HepG2 (cell line): ENCODE results near the gene PAPPA. TPM values are rescaled to one million over a fixed set of nuclear protein-coding genes. Genes with fewer than 3 reads are reported as not detected.

Experiments
- ATAC-seq: fragments of 200-7000 bp; cut with Tn5 transposase; 3 replicates; pipeline ENCODE4 v1.9.1; 2020; ENCODE audit warnings: mild to moderate bottlenecking, moderate library complexity
- BruUV-seq: library from RNA; stranded (reverse); fragments of 400-500 nt; replicated peaks from 2 replicates; lab custom pipeline; 2021; lab: Mats Ljungman, UMichigan
- CTCF ChIA-PET: fragments of 300-600 bp; formaldehyde crosslinking; extraction: SDS; loops from one replicate; lab custom pipeline; 2021; ENCODE audit warnings: low total read pairs, inconsistent platforms, low intra/inter-chr PET ratio; lab: Yijun Ruan, JAX
- POLR2A ChIA-PET: fragments of 350-600 bp; sonication (Branson Sonifier 250); formaldehyde crosslinking; loops from one replicate; lab custom pipeline; 2020; ENCODE audit warnings: antibody characterized with exemption, inconsistent platforms; lab: Yijun Ruan, JAX
- DNase-seq: peaks from one replicate; pipeline ENCODE4 v3.0.0-alpha.2; 2015; ENCODE audit warnings: low spot score
- FAIRE-seq: peaks from 3 replicates; lab custom pipeline; 2011; peaks lifted over from hg19 to GRCh38; lab: Jason Lieb, UNC
- H2AFZ ChIP-seq: one replicate; pipeline ENCODE4 v1.6.1; 2011; ENCODE audit warnings: low read length, inconsistent platforms
- H3K27ac ChIP-seq: fragments of 300-600 bp; 3 replicates; pipeline ENCODE4 v1.8.0; 2011; ENCODE audit warnings: mixed run types, mild to moderate bottlenecking, mixed read lengths, low read length, inconsistent platforms; ENCODE audit not compliant: insufficient read depth; ENCODE audit errors: extremely low read length
- H3K27me3 ChIP-seq, 2 experiments: fragments of 200-600 bp in 1 of 2; 2 replicates in 1 of 2; 3 replicates in 1 of 2; pipeline versions ENCODE4 v1.6.0 to v1.8.0; 2011; ENCODE audit warnings: low read length in 2 of 2, mild to moderate bottlenecking in 2 of 2, moderate library complexity in 2 of 2, inconsistent platforms in 1 of 2; ENCODE audit not compliant: insufficient read depth in 2 of 2, control insufficient read depth in 1 of 2
- H3K36me3 ChIP-seq, 2 experiments: fragments of 200-600 bp in 1 of 2; replicated peaks in 1 of 2; 2 replicates in 1 of 2; 3 replicates in 1 of 2; pipeline versions ENCODE4 v1.5.1 to v1.8.0; 2011; ENCODE audit warnings: low read length in 2 of 2, inconsistent platforms in 1 of 2; ENCODE audit not compliant: insufficient read depth in 2 of 2, control insufficient read depth in 1 of 2
- H3K4me1 ChIP-seq: 2 replicates; pipeline ENCODE4 v1.5.1; 2012; ENCODE audit warnings: low read length, inconsistent platforms; ENCODE audit not compliant: insufficient read depth
- H3K4me2 ChIP-seq: 2 replicates; pipeline ENCODE4 v1.6.0; 2011; ENCODE audit warnings: low read depth, low read length, inconsistent platforms
- H3K4me3 ChIP-seq, 3 experiments: fragments of 200-600 bp in 1 of 3; sonication (generic), shearing (Covaris generic) in 1 of 3; replicated peaks in 1 of 3; 2 replicates each; pipeline ENCODE4 v1.5.1; 2011 to 2016; ENCODE audit warnings: low read length in 3 of 3, inconsistent platforms in 2 of 3, low read depth in 2 of 3, mild to moderate bottlenecking in 2 of 3, control low read depth in 1 of 3, mixed read lengths in 1 of 3; ENCODE audit not compliant: insufficient read depth in 1 of 3
- H3K79me2 ChIP-seq: one replicate; pipeline ENCODE4 v1.6.1; 2011; ENCODE audit warnings: low read length, inconsistent platforms; ENCODE audit not compliant: insufficient read depth
- H3K9ac ChIP-seq: 2 replicates; pipeline ENCODE4 v1.6.0; 2011; ENCODE audit warnings: mild to moderate bottlenecking, low read depth, low read length, inconsistent platforms; ENCODE audit not compliant: insufficient read depth
- H3K9me3 ChIP-seq: 2 replicates; pipeline ENCODE4 v1.5.1; 2012; ENCODE audit warnings: mild to moderate bottlenecking, low read length
- H4K20me1 ChIP-seq: 2 replicates; pipeline ENCODE4 v1.6.0; 2011; ENCODE audit warnings: inconsistent platforms, mild to moderate bottlenecking, low read length, moderate library complexity; ENCODE audit not compliant: insufficient read depth
- JARID2 ChIP-seq: sonication (generic); formaldehyde crosslinking; IDR thresholded peaks from 2 replicates; pipeline ENCODE4 v1.8.1; 2023; ENCODE audit warnings: missing genetic modification reagents, inconsistent platforms; ENCODE audit not compliant: insufficient replicate concordance
- PAXIP1 ChIP-seq: sonication (generic); formaldehyde crosslinking; conservative IDR thresholded peaks from 2 replicates; pipeline ENCODE4 v1.4.0; 2020; ENCODE audit warnings: mild to moderate bottlenecking, missing genetic modification reagents, moderate library complexity
- ZMAT5 ChIP-seq: sonication (generic); formaldehyde crosslinking; IDR thresholded peaks from 2 replicates; pipeline ENCODE4 v1.5.0; 2020; ENCODE audit warnings: mild to moderate bottlenecking, low read depth, missing genetic modification reagents, borderline replicate concordance
- ZNF160 ChIP-seq: sonication (generic); formaldehyde crosslinking; IDR thresholded peaks from 2 replicates; pipeline ENCODE4 v1.8.0; 2022; ENCODE audit warnings: mild to moderate bottlenecking, inconsistent platforms, missing genetic modification reagents
- ZNF841 ChIP-seq: sonication (generic); formaldehyde crosslinking; IDR thresholded peaks from 2 replicates; pipeline ENCODE4 v1.8.1; 2023; ENCODE audit warnings: missing genetic modification reagents, borderline replicate concordance
- in situ Hi-C: cut with HindIII; loops from 2 replicates; pipeline ENCODE4 v1.10.0; 2017; ENCODE audit warnings: low pct_unique_long_range_greater_than_20kb; ENCODE audit not compliant: extremely low pct_ligation_motif_present
- intact Hi-C: fragments of 100-400 bp; cut with micrococcal nuclease; formaldehyde crosslinking; loops from one replicate; pipeline ENCODE4 v1.10.0; 2022; ENCODE audit not compliant: unreplicated experiment
- polyA plus RNA-seq, 8 experiments: library from polyadenylated mRNA; depleted of rRNA in 3 of 8; stranded (reverse) in 7 of 8; unstranded in 1 of 8; fragments of >200 nt; fragmentation: Illumina TruSeq in 4 of 8; extraction: Trizol in 4 of 8; gene quantifications; 2 replicates each; pipeline versions ENCODE4 v1.2.1 to v1.2.3, GENCODE V29; 2011 to 2016; ENCODE audit warnings: low read depth in 4 of 8, missing spikeins in 1 of 8, mixed read lengths in 1 of 8; ENCODE audit not compliant: insufficient read depth in 1 of 8
- total RNA-seq, 5 experiments: library from RNA; depleted of rRNA; stranded (reverse); fragments of >200 nt; fragmentation: Illumina TruSeq; extraction: Trizol; gene quantifications; 2 replicates each; pipeline ENCODE4 v1.2.3, GENCODE V29; 2016; ENCODE audit warnings: low read depth in 1 of 5

PAPPA gene
- total and polyA plus RNA-seq, 2 of the 13 experiments (the other 11 are each of a cell fraction or from before 2014, with no cell fraction given) = 0.09 to 0.11 TPM

GRCh38 chr9:116193636-116194035 lies 40.0 kb downstream of the PAPPA start:
- intact Hi-C loops (no loop called here), in situ Hi-C loops (no loop called here)
- ATAC-seq (no peak), DNase-seq (no peak)
- BruUV-seq = no TSS peak
- no peak overlapping the region for H3K4me2 ChIP-seq
- no peaks in the 10 kb centered on the region for H3K36me3 ChIP-seq
- no peak overlapping the region for H3K27ac ChIP-seq
- H3K4me3 ChIP-seq = no peak overlapping the region
- H4K20me1 ChIP-seq = no peaks in the 10 kb centered on the region
- H3K79me2 ChIP-seq = no peaks in the 10 kb centered on the region
- POLR2A ChIA-PET = no interaction called here
- no peak overlapping the region for H3K9ac ChIP-seq
- TF ChIP-seq ZNF841 (CRISPR knock-in tag) (no peak), PAXIP1 (no peak), ZMAT5 (no peak), ZNF160 (CRISPR knock-in tag) (no peak), JARID2 (CRISPR knock-in tag) (no peak)
- TF ChIP-seq, all 625 proteins: peak for 0
- Histone ChIP-seq H3K27me3 (0 out of 5 replicates have a peak, but pooled peaks cover 0 to 5% of the 10 kb centered on the region in 2 experiments), H3K9me3 (no peaks in the 10 kb centered on the region), H2AFZ (no peak overlapping the region), H3K4me1 (peaks cover 15% of the 10 kb centered on the region)
- CTCF ChIA-PET = no interaction called here
- no peak for FAIRE-seq
